ENCODE data around the gene CHIA. TPM values are rescaled to one million over a fixed set of nuclear protein-coding genes. Genes with fewer than 3 reads are reported as not detected.
"Not testable (repeated sequence)": the region's sequence is repeated elsewhere in the genome, so short reads cannot be mapped to it uniquely, and the experiment has no call there.

Gene CHIA
- total RNA-seq, 1 donor from 2014 or later, result not detected

GRCh38 chr1:111294390-111294789, 3.7 kb downstream of the CHIA start:
- Mint-ChIP-seq H3K27me3 (ENCODE audit: insufficient read depth) (peaks cover 10% of the 10 kb centered on the region), H3K36me3 (ENCODE audit: low read depth) (no peaks in the 10 kb centered on the region), H3K4me1 (ENCODE audit: low read depth) (peaks cover 5% of the 10 kb centered on the region), H3K4me3 (no peak overlapping the region), H3K9me3 (peaks cover 19% of the 10 kb centered on the region), H3K27ac (no peak overlapping the region)
- intact Hi-C loops (cut with micrococcal nuclease), result no loop called here
- no peak for DNase-seq (ENCODE audit: low spot score)

- H3K4me1 Mint-ChIP-seq (ENCODE audit: low read depth), result no peaks in the 10 kb centered on the region
- H3K9me3 Mint-ChIP-seq, result peaks cover 35% of the 10 kb centered on the region
- intact Hi-C loops (cut with micrococcal nuclease), result no loop called here
- no peak overlapping the region for H3K27ac Mint-ChIP-seq
- no peak for DNase-seq (ENCODE audit: low spot score)
- no peaks in the 10 kb centered on the region for H3K36me3 Mint-ChIP-seq (ENCODE audit: low read depth)
- H3K27me3 Mint-ChIP-seq (ENCODE audit: insufficient read depth), result peaks cover 6% of the 10 kb centered on the region
- no peak overlapping the region for H3K4me3 Mint-ChIP-seq
Observed at GRCh38 chr1:111302374-111302773, 11.7 kb downstream of the CHIA start.

GRCh38 chr1:111309690-111310089, 19.0 kb downstream of the CHIA start:
- H3K27ac Mint-ChIP-seq, result no peak overlapping the region

GRCh38 chr1:111318523-111318922, 27.9 kb downstream of the CHIA start:
- no peaks in the 10 kb centered on the region for H3K9me3 Mint-ChIP-seq

More at GRCh38 chr1:111309690-111310089, 19.0 kb downstream of the CHIA start:
- DNase-seq (ENCODE audit: low spot score), result no peak
- intact Hi-C loops (cut with micrococcal nuclease), result no loop called here
- H3K4me1 Mint-ChIP-seq (ENCODE audit: low read depth), result no peaks in the 10 kb centered on the region
- no peak overlapping the region for H3K4me3 Mint-ChIP-seq
- H3K9me3 Mint-ChIP-seq, result peaks cover 5% of the 10 kb centered on the region
- H3K27me3 Mint-ChIP-seq (ENCODE audit: insufficient read depth), result no peaks in the 10 kb centered on the region
- H3K36me3 Mint-ChIP-seq (ENCODE audit: low read depth), result no peaks in the 10 kb centered on the region

GRCh38 chr1:111320066-111320879, 29.6 kb downstream of the CHIA start:
- peaks cover under 1% of the 10 kb centered on the region for H3K27me3 Mint-ChIP-seq (ENCODE audit: insufficient read depth)
- no peak overlapping the region for H3K4me3 Mint-ChIP-seq
- no peak overlapping the region for H3K27ac Mint-ChIP-seq
- peaks cover 6% of the 10 kb centered on the region for H3K4me1 Mint-ChIP-seq (ENCODE audit: low read depth)
- no peaks in the 10 kb centered on the region for H3K9me3 Mint-ChIP-seq
- no peak for DNase-seq (ENCODE audit: low spot score)
- intact Hi-C loops (cut with micrococcal nuclease), result no loop called here
- H3K36me3 Mint-ChIP-seq (ENCODE audit: low read depth), result no peaks in the 10 kb centered on the region

More at GRCh38 chr1:111318523-111318922, 27.9 kb downstream of the CHIA start:
- no peak for DNase-seq (ENCODE audit: low spot score)
- intact Hi-C loops (cut with micrococcal nuclease), result no loop called here
- H3K4me3 Mint-ChIP-seq, result no peak overlapping the region
- H3K27ac Mint-ChIP-seq, result no peak overlapping the region
- H3K27me3 Mint-ChIP-seq (ENCODE audit: insufficient read depth), result peaks cover 4% of the 10 kb centered on the region
- no peaks in the 10 kb centered on the region for H3K36me3 Mint-ChIP-seq (ENCODE audit: low read depth)
- peaks cover 6% of the 10 kb centered on the region for H3K4me1 Mint-ChIP-seq (ENCODE audit: low read depth)

- H3K9me3 Mint-ChIP-seq, result peaks cover 7% of the 10 kb centered on the region
- peaks cover 6% of the 10 kb centered on the region for H3K4me1 Mint-ChIP-seq (ENCODE audit: low read depth)
- no peak for DNase-seq (ENCODE audit: low spot score)
- H3K36me3 Mint-ChIP-seq (ENCODE audit: low read depth), result no peaks in the 10 kb centered on the region
- H3K4me3 Mint-ChIP-seq, result no peak overlapping the region
- intact Hi-C loops (cut with micrococcal nuclease), result no loop called here
- H3K27me3 Mint-ChIP-seq (ENCODE audit: insufficient read depth), result peaks cover 5% of the 10 kb centered on the region
- H3K27ac Mint-ChIP-seq, result no peak overlapping the region
Observed at GRCh38 chr1:111323231-111323630, 32.6 kb downstream of the CHIA start.

DNA sequence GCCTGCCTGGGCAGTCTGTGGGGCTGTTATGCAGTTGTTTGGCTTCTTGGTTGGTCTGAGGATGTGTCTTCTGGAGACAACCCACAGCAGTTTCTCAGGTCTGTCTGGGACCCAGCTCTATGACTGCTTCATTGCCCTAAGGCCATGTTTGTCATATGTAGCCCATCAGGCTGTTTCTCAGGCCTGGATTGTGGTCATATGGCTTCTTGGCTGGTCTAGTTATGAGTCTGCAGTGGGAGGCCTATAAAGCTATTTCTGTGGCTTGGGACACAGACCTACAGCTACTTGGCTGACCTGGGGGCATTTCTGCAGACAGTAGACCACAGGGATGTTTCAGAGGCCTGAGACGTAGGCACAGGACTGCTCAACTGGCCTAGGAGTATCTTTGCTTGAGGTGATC, 41.5 kb downstream of the CHIA start:
- Mint-ChIP-seq H3K27me3 (ENCODE audit: insufficient read depth) (peaks cover 8% of the 10 kb centered on the region), H3K4me3 (no peak overlapping the region), H3K27ac (no peak overlapping the region), H3K4me1 (ENCODE audit: low read depth) (peaks cover 5% of the 10 kb centered on the region), H3K36me3 (ENCODE audit: low read depth) (peaks cover 8% of the 10 kb centered on the region), H3K9me3 (peaks cover 35% of the 10 kb centered on the region)
- DNase-seq (ENCODE audit: low spot score), result no peak
- intact Hi-C loops (cut with micrococcal nuclease), result no loop called here

- H3K9me3 Mint-ChIP-seq, result peaks cover 26% of the 10 kb centered on the region
- H3K27me3 Mint-ChIP-seq (ENCODE audit: insufficient read depth), result peaks cover 3% of the 10 kb centered on the region
- H3K4me3 Mint-ChIP-seq, result no peak overlapping the region
- no peak overlapping the region for H3K27ac Mint-ChIP-seq
- peaks cover 1% of the 10 kb centered on the region for H3K36me3 Mint-ChIP-seq (ENCODE audit: low read depth)
- peaks cover 5% of the 10 kb centered on the region for H3K4me1 Mint-ChIP-seq (ENCODE audit: low read depth)
- intact Hi-C loops (cut with micrococcal nuclease), result loop anchor here (1.0 kb wide), 3 partner anchors 111 to 304 kb away; no protein-coding TSS in a partner anchor
- peak; percentile 32 for DNase-seq (ENCODE audit: low spot score)
Observed at GRCh38 chr1:111334169-111334568, 43.5 kb downstream of the CHIA start.

- H3K27me3 Mint-ChIP-seq (ENCODE audit: insufficient read depth); H3K27ac Mint-ChIP-seq; H3K4me3 Mint-ChIP-seq; H3K36me3 Mint-ChIP-seq (ENCODE audit: low read depth); intact Hi-C loops (cut with micrococcal nuclease); H3K4me1 Mint-ChIP-seq (ENCODE audit: low read depth); DNase-seq (ENCODE audit: low spot score): not testable (repeated sequence)
- H3K9me3 Mint-ChIP-seq, result peaks cover 17% of the 10 kb centered on the region
Observed at GRCh38 chr1:111335214-111335877, 44.7 kb downstream of the CHIA start.

- intact Hi-C loops (cut with micrococcal nuclease), result not testable (repeated sequence)
Observed at GRCh38 chr1:111338849-111339248, 48.2 kb downstream of the CHIA start.

DNA sequence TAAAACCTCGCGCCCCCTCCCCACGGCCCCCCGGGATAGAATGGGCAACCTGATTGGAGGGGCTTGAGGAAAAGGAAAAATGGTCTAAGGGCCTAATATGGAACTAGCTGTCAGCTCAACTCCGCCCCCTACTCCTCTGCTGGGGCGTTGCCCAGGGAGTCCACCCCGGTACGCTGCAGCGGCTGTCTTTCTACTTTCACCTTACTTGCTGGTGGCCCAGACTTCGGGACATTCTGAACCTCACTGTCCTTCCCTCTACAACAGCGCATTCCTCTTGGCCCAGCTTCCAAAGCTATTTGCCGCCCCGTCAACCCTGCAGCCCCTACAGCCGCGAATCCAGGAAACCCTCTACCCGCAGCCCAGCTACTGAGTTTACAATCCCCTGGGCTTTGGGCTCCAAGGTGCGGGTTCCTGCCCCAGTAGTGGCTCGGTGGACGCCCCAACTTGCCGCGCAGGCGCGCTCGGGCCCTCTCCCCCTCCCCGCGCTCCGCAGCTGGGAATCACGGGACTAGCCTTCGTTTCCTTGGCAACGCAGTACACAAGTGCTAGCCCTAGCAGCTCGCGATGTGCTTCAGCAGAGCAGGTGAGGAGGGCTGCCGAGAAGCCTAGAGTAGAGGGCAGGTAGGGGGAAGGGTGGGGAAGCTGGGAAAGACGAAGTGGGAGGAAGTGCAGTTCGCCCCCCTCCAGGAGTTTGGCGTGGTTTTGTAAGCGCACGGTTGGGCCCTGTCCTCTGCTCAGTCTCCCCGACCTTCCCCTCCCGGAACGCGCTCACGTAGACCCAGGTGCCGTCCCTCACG, 55.6 kb downstream of the CHIA start:
- peaks cover 23% of the 10 kb centered on the region for H3K4me1 Mint-ChIP-seq (ENCODE audit: low read depth)
- H3K4me3 Mint-ChIP-seq, result peak overlapping the region; percentile 85
- H3K36me3 Mint-ChIP-seq (ENCODE audit: low read depth), result no peaks in the 10 kb centered on the region
- intact Hi-C loops (cut with micrococcal nuclease), result loop anchor here (5.0 kb wide), 3 partner anchors 51 to 124 kb away; no protein-coding TSS in a partner anchor
- DNase-seq (ENCODE audit: low spot score), result peak; percentile 78
- H3K27ac Mint-ChIP-seq, result peak overlapping the region; percentile 40
- H3K27me3 Mint-ChIP-seq (ENCODE audit: insufficient read depth), result peaks cover 6% of the 10 kb centered on the region
- no peaks in the 10 kb centered on the region for H3K9me3 Mint-ChIP-seq

More at GRCh38 chr1:111338849-111339248, 48.2 kb downstream of the CHIA start:
- not testable (repeated sequence) for DNase-seq (ENCODE audit: low spot score); H3K4me1 Mint-ChIP-seq (ENCODE audit: low read depth); H3K27ac Mint-ChIP-seq; H3K9me3 Mint-ChIP-seq; H3K27me3 Mint-ChIP-seq (ENCODE audit: insufficient read depth); H3K36me3 Mint-ChIP-seq (ENCODE audit: low read depth); H3K4me3 Mint-ChIP-seq

DNA sequence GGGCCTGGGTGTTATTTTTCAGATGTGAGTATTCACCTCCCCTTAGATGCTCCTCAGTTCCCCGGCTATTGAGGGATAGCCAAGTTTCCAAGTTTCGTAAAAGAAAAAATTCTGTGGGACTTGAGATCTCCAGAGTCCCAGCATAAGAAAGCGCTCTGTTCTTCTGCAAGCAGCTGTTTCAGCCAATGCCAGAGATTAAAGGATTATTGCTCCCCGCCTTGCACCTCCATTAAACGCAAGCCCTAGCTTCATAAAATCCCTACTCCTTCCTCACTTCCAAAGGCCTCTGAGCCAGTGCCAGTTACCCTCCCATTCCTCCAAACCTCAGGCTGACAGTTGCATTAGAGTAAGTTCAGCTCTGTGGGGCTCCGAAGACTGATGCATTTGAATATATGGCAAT, 56.4 kb downstream of the CHIA start:
- DNase-seq (ENCODE audit: low spot score), result no peak
- no peaks in the 10 kb centered on the region for H3K36me3 Mint-ChIP-seq (ENCODE audit: low read depth)
- intact Hi-C loops (cut with micrococcal nuclease), result loop anchor here (5.0 kb wide), 3 partner anchors 50 to 125 kb away; no protein-coding TSS in a partner anchor
- H3K4me3 Mint-ChIP-seq, result peak overlapping the region; percentile 85
- peak overlapping the region; percentile 57 for H3K27ac Mint-ChIP-seq
- H3K4me1 Mint-ChIP-seq (ENCODE audit: low read depth), result peaks cover 23% of the 10 kb centered on the region
- H3K9me3 Mint-ChIP-seq, result no peaks in the 10 kb centered on the region
- peaks cover 6% of the 10 kb centered on the region for H3K27me3 Mint-ChIP-seq (ENCODE audit: insufficient read depth)
